GM10248 (cell line): ENCODE measurements around the gene KCNK15.

ENCODE experiments used
- CTCF ChIA-PET: fragments of 300-600 bp; sonication (Branson Sonifier 250); formaldehyde crosslinking; extraction: SDS; loops from one replicate; lab custom pipeline; 2021; ENCODE audit warnings: antibody characterized with exemption; lab: Yijun Ruan, JAX
- POLR2A ChIA-PET: fragments of 350-650 bp; sonication (Branson Sonifier 250); formaldehyde crosslinking; extraction: SDS; loops from one replicate; lab custom pipeline; 2020; ENCODE audit warnings: antibody characterized with exemption; lab: Yijun Ruan, JAX
- DNase-seq: peaks from one replicate; pipeline ENCODE4 v3.0.0; 2012; ENCODE audit errors: extremely low spot score
- TF ChIP-seq, protein P1 (sequence below): IDR thresholded peaks from 2 replicates; pipeline ENCODE4 v1.5.1; 2012; ENCODE audit warnings: mild to moderate bottlenecking, low read depth; ENCODE audit errors: extremely low read depth, missing control alignments, control extremely low read depth

KCNK15 gene

DNA sequence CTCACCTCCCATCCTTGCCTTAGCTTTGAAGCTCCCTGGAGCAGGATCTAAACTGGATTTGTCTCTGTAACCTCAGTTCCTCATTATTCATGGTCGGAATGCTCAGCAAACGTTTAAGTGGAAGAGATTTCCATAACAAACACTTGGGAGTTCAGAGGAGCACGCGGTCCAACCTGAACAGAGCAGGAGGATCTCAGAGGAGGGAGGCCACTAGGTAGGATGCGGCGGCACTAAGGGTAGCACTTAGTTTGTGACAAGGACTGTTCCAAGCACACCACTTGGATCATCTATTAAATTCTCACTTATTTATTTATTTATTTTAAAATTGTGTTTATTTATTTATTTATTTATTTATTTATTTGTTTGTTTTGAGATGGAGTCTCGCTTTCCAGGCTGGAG is 43.8 kb upstream of the KCNK15 start:
- ChIA-PET CTCF (interaction anchor here (0.8 to 5.5 kb wide), 4 partner anchors 17 to 31 kb away, joined by 3 to 62 read pairs (median 4); no protein-coding TSS in a partner anchor), POLR2A (no interaction called here)
- DNase-seq, result no peak
- TF ChIP-seq, protein P1, sequence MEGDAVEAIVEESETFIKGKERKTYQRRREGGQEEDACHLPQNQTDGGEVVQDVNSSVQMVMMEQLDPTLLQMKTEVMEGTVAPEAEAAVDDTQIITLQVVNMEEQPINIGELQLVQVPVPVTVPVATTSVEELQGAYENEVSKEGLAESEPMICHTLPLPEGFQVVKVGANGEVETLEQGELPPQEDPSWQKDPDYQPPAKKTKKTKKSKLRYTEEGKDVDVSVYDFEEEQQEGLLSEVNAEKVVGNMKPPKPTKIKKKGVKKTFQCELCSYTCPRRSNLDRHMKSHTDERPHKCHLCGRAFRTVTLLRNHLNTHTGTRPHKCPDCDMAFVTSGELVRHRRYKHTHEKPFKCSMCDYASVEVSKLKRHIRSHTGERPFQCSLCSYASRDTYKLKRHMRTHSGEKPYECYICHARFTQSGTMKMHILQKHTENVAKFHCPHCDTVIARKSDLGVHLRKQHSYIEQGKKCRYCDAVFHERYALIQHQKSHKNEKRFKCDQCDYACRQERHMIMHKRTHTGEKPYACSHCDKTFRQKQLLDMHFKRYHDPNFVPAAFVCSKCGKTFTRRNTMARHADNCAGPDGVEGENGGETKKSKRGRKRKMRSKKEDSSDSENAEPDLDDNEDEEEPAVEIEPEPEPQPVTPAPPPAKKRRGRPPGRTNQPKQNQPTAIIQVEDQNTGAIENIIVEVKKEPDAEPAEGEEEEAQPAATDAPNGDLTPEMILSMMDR, result no peak

DNA sequence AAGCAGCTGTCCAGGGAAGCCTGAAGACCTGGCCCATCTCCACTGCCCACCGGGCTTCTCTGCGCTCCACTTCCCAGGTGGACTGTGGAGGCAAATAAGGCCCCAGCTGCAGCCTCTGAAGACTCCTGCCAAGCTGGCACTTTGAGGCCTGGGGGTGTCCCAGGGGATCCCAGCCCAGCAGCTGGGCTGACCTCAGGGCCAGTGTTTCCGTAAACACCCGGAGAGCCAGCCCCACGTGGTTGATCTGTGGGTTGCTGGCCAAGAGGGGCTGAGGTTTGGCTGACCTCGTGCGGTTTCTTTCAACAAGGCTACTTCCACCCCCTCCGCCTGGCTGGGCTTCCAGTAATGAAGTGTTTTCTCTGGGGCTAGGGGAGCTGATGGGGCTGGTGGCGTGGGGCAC is 42.9 kb upstream of the KCNK15 start:
- TF ChIP-seq, protein P1, result no peak
- CTCF ChIA-PET, result interaction anchor here (0.9 to 5.5 kb wide), 4 partner anchors 16 to 164 kb away, joined by 3 to 62 read pairs (median 3); no protein-coding TSS in a partner anchor
- POLR2A ChIA-PET, result no interaction called here
- DNase-seq, result peak; percentile 64

DNA sequence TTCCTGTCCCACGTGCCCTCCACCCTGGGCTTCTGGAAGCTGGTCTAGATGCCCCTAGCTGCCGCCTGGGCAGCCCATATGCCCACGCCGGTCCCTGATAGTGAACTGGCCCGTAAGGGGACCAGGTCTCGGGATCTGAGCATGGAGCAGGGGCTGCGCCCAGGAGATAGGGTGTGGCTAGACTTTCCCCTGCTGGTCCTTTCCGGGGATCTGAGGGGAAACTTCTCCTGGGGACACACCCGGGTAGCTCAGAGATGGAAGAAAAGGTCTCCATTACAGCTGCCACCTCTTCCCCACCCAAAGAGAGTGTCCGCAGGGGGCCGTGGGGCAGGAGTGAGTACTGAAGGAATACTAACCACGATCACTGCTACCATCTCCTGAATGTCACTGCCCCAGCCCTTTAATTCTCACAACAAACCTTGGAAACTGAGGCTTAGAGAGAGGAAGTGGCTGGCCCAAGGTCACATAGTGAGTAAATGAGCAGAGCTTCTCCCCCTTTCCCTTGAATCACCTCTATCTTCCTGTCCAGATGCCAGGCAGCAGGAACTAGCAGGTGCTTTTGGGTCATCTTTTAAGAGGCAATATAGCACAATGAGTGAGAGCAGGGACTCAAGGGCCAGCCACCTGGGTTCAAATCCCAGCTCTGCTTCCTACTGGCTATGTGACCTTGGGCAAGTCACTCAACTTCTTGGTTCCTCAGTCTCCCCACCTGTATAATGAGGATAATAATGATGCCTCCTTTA is 42.3 kb upstream of the KCNK15 start:
- ChIA-PET CTCF (interaction anchor here (0.9 to 5.5 kb wide), 5 partner anchors 9 to 163 kb away, joined by 3 to 62 read pairs (median 3); no protein-coding TSS in a partner anchor), POLR2A (no interaction called here)
- TF ChIP-seq, protein P1, result no peak
- no peak for DNase-seq

DNA sequence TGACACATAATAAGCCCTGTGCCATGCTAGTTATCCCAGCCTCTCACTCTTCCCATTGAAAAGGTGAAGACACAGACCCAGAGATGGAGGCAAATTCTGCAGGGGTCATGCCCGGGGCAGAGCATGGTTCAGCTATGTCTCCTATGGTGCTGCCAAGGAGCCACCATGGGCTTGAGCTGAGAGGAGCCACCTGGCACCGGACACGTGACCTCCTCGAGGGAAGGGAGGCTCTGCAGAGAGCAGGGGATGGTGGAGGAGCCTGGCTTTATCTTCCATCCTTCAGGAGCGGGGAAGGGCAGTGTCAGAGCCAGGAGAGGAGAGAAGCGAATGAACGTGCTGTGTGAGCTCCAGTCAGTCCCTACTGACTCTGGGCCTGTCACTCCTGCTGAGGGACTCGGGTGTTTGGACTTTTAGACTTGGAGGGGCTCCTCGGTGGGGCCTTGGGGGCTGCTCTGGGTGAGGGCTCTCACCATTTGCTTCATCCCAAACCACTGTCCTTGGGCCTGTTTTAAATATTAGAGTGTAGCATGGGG is 41.6 kb upstream of the KCNK15 start:
- ChIA-PET CTCF (interaction anchor here (0.9 to 5.5 kb wide), 3 partner anchors 8 to 29 kb away, joined by 3 to 62 read pairs (median 5); no protein-coding TSS in a partner anchor), POLR2A (no interaction called here)
- DNase-seq, result no peak
- TF ChIP-seq, protein P1, result no peak

DNA sequence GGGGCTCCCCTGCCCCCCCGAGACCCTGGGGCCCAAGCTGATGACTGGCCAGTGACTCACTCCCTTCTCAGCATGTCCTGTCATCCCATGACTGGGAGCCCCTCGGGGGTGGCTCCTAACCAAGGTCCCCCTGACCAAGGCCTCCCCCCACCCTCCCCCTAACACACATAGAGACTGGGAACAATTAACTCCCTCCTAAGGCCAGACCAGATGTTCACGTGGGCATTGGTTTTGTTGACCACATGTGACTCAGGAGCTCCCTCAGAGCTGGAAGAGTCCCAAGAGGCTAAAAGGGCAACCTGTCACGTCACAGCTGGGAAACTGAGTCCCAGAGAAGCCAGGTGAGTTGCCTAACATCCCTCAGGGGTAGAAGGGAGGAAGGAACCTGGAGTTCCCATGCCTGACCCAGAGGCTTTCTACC is 41.1 kb upstream of the KCNK15 start:
- ChIA-PET CTCF (interaction anchor here (0.7 to 5.5 kb wide), 3 partner anchors 21 to 121 kb away, joined by 3 to 62 read pairs (median 3); no protein-coding TSS in a partner anchor), POLR2A (no interaction called here)
- TF ChIP-seq, protein P1, result no peak
- DNase-seq, result no peak

DNA sequence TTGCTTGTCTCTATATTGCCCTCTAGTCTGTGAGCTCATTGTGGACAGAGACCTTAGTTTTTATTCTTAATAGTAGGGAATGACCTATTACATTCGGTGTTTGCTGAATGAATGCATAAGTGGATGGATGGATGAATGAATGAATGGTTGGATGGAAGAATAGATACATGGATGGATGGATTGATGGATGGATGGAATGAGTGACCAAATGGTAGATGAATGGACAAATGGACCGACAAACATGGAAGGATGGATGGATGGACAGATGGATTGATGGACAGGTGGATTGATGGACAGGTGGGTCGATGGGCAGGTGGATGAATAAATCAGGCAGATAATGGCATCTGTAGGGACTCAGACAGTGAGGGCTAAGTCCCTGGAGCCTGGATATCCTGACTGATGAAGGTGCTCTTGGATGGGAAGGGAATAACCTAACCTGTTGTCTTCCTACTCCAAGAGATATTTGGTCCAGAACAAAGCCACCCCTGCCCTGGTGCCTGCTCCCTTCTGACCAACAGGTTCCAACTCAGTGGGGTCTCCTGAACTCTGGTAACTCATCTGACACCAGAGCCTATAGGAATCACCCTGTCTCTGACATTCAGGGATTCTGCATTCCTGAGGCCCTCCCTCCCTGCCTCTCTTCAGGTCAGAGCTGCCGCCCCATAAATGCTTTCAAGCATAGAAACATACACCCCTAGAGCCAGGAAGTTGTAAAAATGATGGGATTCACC is 40.1 kb upstream of the KCNK15 start:
- no peak for DNase-seq
- TF ChIP-seq, protein P1, result no peak
- POLR2A ChIA-PET, result no interaction called here
- CTCF ChIA-PET, result interaction anchor here (0.7 to 2.3 kb wide), 6 partner anchors 9 to 120 kb away, joined by 3 to 15 read pairs (median 4); partner anchors contain the start of gene CCN5
